ENCODE data around the gene STK17A. TPM values are rescaled to one million over a fixed set of nuclear protein-coding genes. Genes with fewer than 3 reads are reported as not detected.

The STK17A gene
- total RNA-seq, 3 donors from 2014 or later, result 17.9 to 30.0 (median 19.5) TPM

GRCh38 chr7:43619213-43620012, 36.5 kb downstream of the STK17A start:
- Histone ChIP-seq H3K36me3 (ENCODE audit: low read depth) (no peaks in the 10 kb centered on the region), H3K4me1 (ENCODE audit: low read depth) (no peaks in the 10 kb centered on the region), H3K4me3 (no peak overlapping the region), H3K9me3 (no peaks in the 10 kb centered on the region)
- TF ChIP-seq CTCF (IDR thresholded peaks at IDR 0.05), result no peak
- intact Hi-C loops (cut with DNase I, micrococcal nuclease), result no loop called here
- DNase-seq (no peak), ATAC-seq (no peak)

DNA sequence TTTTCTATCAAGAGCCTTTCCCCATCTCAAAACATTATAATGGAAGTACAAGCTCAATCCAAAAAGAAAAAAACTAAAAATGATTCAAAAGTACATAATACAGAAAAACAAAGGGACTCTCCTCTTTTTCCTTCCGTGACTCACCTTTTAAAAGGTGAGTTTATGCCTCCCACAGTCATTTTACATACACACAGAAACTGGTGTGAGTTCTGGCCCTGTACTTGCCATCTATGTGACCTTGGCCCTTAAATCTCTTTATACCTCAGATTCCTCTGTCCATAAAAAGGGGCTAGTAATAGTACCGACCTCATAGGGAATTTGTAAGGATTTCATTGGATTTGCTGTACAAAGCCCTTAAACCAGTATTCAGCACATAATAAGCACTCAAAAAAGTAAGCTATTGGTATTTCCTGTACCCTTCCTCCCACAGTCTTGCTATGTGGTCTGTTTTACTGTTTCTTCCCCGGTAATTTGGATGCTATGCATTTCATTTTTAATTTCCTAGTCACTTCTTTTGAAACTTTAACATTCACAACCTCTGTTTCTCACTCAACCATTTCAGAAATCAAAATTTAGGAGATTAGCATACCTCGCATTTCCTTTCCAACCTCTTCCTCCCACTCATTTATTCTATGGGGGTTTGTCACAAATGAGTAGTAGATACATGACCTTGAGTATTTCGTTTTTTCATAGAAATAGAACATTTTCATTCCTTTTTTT, 39.0 kb downstream of the STK17A start:
- no peak for ATAC-seq
- Histone ChIP-seq H3K4me3 (no peak overlapping the region), H3K4me1 (ENCODE audit: low read depth) (no peaks in the 10 kb centered on the region), H3K9me3 (no peaks in the 10 kb centered on the region), H3K36me3 (ENCODE audit: low read depth) (no peaks in the 10 kb centered on the region)
- intact Hi-C loops (cut with DNase I, micrococcal nuclease), result no loop called here
- no peak for DNase-seq
- TF ChIP-seq CTCF (IDR thresholded peaks at IDR 0.05), result no peak

DNA sequence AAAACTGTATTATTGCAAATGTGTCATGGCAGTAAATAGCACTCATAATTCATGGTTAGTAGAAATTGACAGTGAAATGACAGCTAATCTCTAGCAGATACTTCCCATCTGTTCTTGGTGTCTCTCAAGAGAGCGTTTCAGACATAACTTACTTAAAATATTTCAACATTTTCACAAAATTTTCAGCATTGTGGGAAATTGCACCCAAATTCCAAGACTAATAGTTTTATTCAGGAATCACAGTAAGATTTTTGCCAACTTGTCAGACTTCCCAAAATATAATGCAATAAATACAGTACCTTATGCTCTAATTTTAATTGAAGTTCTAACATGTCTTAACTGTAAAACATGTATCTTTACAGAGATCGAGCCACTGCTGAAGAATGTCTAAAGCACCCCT, 41.2 kb downstream of the STK17A start:
- no peaks in the 10 kb centered on the region for H3K9me3 ChIP-seq
- intact Hi-C loops (cut with DNase I, micrococcal nuclease), result no loop called here
- no peak overlapping the region for H3K4me3 ChIP-seq
- H3K4me1 ChIP-seq (ENCODE audit: low read depth), result no peaks in the 10 kb centered on the region
- ATAC-seq (no peak), DNase-seq (no peak)
- no peak for TF ChIP-seq CTCF (IDR thresholded peaks at IDR 0.05)
- H3K36me3 ChIP-seq (ENCODE audit: low read depth), result no peaks in the 10 kb centered on the region

GRCh38 chr7:43625453-43625852, 42.5 kb downstream of the STK17A start:
- ATAC-seq (peak; percentile 80), DNase-seq (no peak)
- Histone ChIP-seq H3K4me3 (no peak overlapping the region), H3K9me3 (no peaks in the 10 kb centered on the region), H3K36me3 (ENCODE audit: low read depth) (no peaks in the 10 kb centered on the region), H3K4me1 (ENCODE audit: low read depth) (no peaks in the 10 kb centered on the region)
- intact Hi-C loops (cut with DNase I, micrococcal nuclease), result no loop called here
- TF ChIP-seq CTCF (IDR thresholded peaks at IDR 0.05), result no peak

DNA sequence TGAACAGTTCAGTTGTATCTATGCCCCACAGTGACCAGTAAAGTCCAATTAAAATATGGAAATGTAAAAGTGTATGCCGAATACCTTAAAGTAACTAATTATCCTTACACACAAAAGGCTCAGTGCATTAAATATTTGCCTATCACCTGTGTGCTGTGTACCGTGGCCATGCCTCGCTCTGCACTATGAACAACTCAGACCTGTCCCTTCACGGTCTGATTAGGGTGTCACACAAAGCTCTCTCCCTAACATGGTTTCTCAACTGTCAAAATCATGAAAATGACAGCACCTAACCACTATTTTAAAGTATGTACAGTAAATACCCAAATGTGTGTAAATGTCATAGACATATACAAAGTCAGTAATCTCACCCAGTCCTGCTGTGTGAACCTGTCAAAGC, 43.1 kb downstream of the STK17A start:
- no peak for DNase-seq
- intact Hi-C loops (cut with DNase I, micrococcal nuclease), result no loop called here
- H3K4me1 ChIP-seq (ENCODE audit: low read depth), result no peaks in the 10 kb centered on the region
- H3K36me3 ChIP-seq (ENCODE audit: low read depth), result no peaks in the 10 kb centered on the region
- H3K4me3 ChIP-seq, result no peak overlapping the region
- peak; percentile 34 for ATAC-seq
- H3K9me3 ChIP-seq, result no peaks in the 10 kb centered on the region
- no peak for TF ChIP-seq CTCF (IDR thresholded peaks at IDR 0.05)

All from mucosa of descending colon (tissue), 3 donors.